Measurements from ENCODE around the gene WSCD2. TPM values are rescaled to one million over a fixed set of nuclear protein-coding genes. Genes with fewer than 3 reads are reported as not detected.

Gene WSCD2
- total and polyA plus RNA-seq, 7 donors = 0.32 to 10.5 (median 2.6) TPM; not detected in 2

DNA sequence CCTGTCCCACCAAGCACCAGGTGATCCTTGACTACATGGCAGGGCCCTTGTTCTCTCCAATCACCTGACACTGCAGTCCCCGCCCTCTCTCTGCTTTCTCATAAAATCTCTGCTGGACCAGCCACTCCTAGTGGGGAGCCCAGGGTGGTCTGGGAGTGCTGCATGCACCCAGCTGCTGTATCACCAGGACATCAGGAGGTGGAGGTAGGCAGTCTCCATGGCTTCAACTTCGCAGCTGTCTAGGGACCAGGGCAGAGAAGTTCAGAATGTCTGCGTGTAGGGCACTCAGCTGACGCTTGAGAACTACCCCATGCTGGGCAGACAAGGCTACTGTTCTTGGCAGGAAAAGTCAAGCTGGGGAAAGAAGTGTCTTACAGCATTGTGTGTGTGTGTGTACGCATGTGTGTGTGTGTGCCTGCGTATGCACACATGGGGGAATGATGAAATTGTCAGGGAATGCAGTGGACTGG lies 2.6 kb downstream of the WSCD2 start:
- peaks cover 0 to 45% (median 28%) of the 10 kb centered on the region in 4 donors for H3K4me1 ChIP-seq
- H3K27me3 ChIP-seq = peaks cover 0 to 13% (median 0%) of the 10 kb centered on the region in 3 donors
- DNase-seq = no peak
- TF ChIP-seq EP300 (IDR thresholded peaks at IDR 0.05) = no peak
- TF ChIP-seq, protein P1, sequence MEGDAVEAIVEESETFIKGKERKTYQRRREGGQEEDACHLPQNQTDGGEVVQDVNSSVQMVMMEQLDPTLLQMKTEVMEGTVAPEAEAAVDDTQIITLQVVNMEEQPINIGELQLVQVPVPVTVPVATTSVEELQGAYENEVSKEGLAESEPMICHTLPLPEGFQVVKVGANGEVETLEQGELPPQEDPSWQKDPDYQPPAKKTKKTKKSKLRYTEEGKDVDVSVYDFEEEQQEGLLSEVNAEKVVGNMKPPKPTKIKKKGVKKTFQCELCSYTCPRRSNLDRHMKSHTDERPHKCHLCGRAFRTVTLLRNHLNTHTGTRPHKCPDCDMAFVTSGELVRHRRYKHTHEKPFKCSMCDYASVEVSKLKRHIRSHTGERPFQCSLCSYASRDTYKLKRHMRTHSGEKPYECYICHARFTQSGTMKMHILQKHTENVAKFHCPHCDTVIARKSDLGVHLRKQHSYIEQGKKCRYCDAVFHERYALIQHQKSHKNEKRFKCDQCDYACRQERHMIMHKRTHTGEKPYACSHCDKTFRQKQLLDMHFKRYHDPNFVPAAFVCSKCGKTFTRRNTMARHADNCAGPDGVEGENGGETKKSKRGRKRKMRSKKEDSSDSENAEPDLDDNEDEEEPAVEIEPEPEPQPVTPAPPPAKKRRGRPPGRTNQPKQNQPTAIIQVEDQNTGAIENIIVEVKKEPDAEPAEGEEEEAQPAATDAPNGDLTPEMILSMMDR (IDR thresholded peaks at IDR 0.05) = no peak
- H3K9me3 ChIP-seq = no peaks in the 10 kb centered on the region
- H3K4me3 ChIP-seq = no peak overlapping the region
- H3K36me3 ChIP-seq = no peaks in the 10 kb centered on the region
- peak overlapping the region in 1 of 4 donors; percentile 92 for H3K27ac ChIP-seq
- intact Hi-C loops (cut with DNase I) = no loop called here
- 67 to 68% methylated on average over 6 of the region's 6 CpGs for WGBS, 2 donors

- H3K27me3 ChIP-seq = peaks cover 0 to 12% (median 0%) of the 10 kb centered on the region in 3 donors
- no peak overlapping the region for H3K4me3 ChIP-seq
- peaks cover 0 to 36% (median 17%) of the 10 kb centered on the region in 4 donors for H3K4me1 ChIP-seq
- DNase-seq = no peak
- no peaks in the 10 kb centered on the region for H3K9me3 ChIP-seq
- peak overlapping the region in 1 of 4 donors; percentile 58 for H3K27ac ChIP-seq
- WGBS, 2 donors = 58 to 74% methylated on average over 7 of the region's 7 CpGs
- no peaks in the 10 kb centered on the region for H3K36me3 ChIP-seq
- intact Hi-C loops (cut with DNase I) = no loop called here
- TF ChIP-seq POLR2AphosphoS5 (IDR thresholded peaks at IDR 0.05) (no peak), POLR2A (IDR thresholded peaks at IDR 0.05) (no peak), EP300 (IDR thresholded peaks at IDR 0.05) (no peak)
- TF ChIP-seq, protein P1 (IDR thresholded peaks at IDR 0.05) = no peak
Measured at GRCh38 chr12:108133482-108133881, 4.4 kb downstream of the WSCD2 start.

- no peak overlapping the region for H3K4me3 ChIP-seq
- TF ChIP-seq, protein P1 (IDR thresholded peaks at IDR 0.05) = no peak
- TF ChIP-seq EP300 (IDR thresholded peaks at IDR 0.05) (no peak), POLR2AphosphoS5 (IDR thresholded peaks at IDR 0.05) (no peak), POLR2A (IDR thresholded peaks at IDR 0.05) (no peak)
- H3K27ac ChIP-seq = no peak overlapping the region
- H3K4me1 ChIP-seq = peaks cover 0 to 26% (median 6%) of the 10 kb centered on the region in 4 donors
- intact Hi-C loops (cut with DNase I) = no loop called here
- DNase-seq = no peak
- no peaks in the 10 kb centered on the region for H3K36me3 ChIP-seq
- H3K27me3 ChIP-seq = peaks cover 0 to 3% (median 0%) of the 10 kb centered on the region in 3 donors
- WGBS, 2 donors = 90 to 92% methylated on average over 5 of the region's 5 CpGs
- no peaks in the 10 kb centered on the region for H3K9me3 ChIP-seq
Measured at GRCh38 chr12:108134744-108135143, 5.7 kb downstream of the WSCD2 start.

DNA sequence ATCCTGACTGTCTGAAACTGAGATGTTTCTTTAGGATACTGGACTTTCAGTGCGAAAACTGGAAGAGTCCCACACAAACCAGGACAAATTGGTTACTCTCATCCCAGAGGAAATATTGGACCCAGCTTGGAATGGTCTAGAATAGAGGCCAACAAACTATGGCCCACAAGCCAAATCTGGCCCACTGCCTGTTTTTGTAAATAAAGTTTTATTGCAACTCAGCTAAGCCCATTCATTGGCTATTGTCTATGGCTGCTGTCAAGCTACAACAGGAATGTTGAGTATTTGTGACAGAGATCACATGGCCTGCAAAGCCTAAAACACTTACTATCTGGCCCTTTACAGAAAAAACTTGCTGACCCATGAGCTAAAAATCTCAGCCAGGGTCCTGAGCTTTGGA lies 6.5 kb downstream of the WSCD2 start:
- H3K27ac ChIP-seq = no peak overlapping the region
- no peak overlapping the region for H3K4me3 ChIP-seq
- no peaks in the 10 kb centered on the region for H3K9me3 ChIP-seq
- DNase-seq = no peak
- TF ChIP-seq, protein P1 (IDR thresholded peaks at IDR 0.05) = no peak
- H3K27me3 ChIP-seq = no peaks in the 10 kb centered on the region
- 88 to 98% methylated on average over 1 of the region's 1 CpG for WGBS, 2 donors
- peaks cover 0 to 17% (median 3%) of the 10 kb centered on the region in 4 donors for H3K4me1 ChIP-seq
- intact Hi-C loops (cut with DNase I) = no loop called here
- H3K36me3 ChIP-seq = no peaks in the 10 kb centered on the region

DNA sequence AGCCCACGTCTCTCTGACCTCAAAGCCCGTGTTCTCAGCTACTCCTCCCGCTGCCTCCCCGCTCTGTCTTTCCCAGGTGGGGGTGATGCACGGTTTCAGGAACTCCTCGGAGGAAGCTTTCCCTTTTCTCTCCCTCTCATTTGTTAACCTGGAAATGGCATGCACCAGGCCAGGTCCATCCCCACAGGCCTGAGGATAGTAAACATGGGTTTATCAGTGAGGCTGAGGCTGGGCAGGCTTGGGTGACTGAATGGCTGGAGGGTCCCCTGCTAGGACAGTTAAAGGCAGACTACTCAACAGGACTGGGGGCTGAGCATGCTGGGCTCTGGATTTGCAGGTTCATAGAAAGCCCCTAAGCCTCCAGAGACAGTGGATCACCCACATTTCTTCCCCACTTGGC lies 7.6 kb downstream of the WSCD2 start:
- no peak for DNase-seq
- Histone ChIP-seq H3K4me3 (no peak overlapping the region), H3K36me3 (no peaks in the 10 kb centered on the region), H3K9me3 (no peaks in the 10 kb centered on the region), H3K4me1 (peaks cover 0 to 6% (median 0%) of the 10 kb centered on the region in 4 donors), H3K27ac (peak overlapping the region in 1 of 4 donors; percentile 38), H3K27me3 (no peaks in the 10 kb centered on the region)
- intact Hi-C loops (cut with DNase I) = no loop called here
- TF ChIP-seq POLR2A (IDR thresholded peaks at IDR 0.05) (no peak), EP300 (IDR thresholded peaks at IDR 0.05) (no peak), POLR2AphosphoS5 (IDR thresholded peaks at IDR 0.05) (no peak)
- TF ChIP-seq, protein P1 (IDR thresholded peaks at IDR 0.05) = no peak
- WGBS, 2 donors = 67 to 83% methylated on average over 6 of the region's 6 CpGs
